ENCODE measurements around the gene OTOP3. TPM values are rescaled to one million over a fixed set of nuclear protein-coding genes. Genes with fewer than 3 reads are reported as not detected.

OTOP3 gene
- total RNA-seq, 1 donor from 2014 or later = not detected

DNA sequence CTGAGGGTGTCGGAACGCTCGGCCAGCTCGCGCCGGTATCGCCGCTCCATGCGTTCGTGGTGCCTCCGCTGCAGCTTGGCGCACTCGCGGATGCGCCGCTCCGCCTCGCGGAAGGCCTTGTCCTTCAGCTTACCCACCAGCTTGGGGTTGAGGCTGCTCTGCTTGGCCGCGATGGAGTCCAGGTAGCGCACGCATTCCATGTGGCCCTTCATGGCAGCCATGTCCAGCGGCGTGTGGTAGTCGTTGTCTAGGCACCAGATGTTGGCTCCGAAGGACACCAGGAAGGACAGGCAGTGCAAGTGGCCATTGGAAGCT, 15.4 kb upstream of the OTOP3 start:
- H3K4me1 Mint-ChIP-seq = no peaks in the 10 kb centered on the region
- no peak overlapping the region for H3K4me3 Mint-ChIP-seq
- no peak for DNase-seq (ENCODE audit: low read depth, low spot score)
- no peaks in the 10 kb centered on the region for H3K36me3 Mint-ChIP-seq (ENCODE audit: low read depth)
- no peak overlapping the region for H3K27ac Mint-ChIP-seq (ENCODE audit: unreplicated experiment)
- TF ChIP-seq, protein P1, sequence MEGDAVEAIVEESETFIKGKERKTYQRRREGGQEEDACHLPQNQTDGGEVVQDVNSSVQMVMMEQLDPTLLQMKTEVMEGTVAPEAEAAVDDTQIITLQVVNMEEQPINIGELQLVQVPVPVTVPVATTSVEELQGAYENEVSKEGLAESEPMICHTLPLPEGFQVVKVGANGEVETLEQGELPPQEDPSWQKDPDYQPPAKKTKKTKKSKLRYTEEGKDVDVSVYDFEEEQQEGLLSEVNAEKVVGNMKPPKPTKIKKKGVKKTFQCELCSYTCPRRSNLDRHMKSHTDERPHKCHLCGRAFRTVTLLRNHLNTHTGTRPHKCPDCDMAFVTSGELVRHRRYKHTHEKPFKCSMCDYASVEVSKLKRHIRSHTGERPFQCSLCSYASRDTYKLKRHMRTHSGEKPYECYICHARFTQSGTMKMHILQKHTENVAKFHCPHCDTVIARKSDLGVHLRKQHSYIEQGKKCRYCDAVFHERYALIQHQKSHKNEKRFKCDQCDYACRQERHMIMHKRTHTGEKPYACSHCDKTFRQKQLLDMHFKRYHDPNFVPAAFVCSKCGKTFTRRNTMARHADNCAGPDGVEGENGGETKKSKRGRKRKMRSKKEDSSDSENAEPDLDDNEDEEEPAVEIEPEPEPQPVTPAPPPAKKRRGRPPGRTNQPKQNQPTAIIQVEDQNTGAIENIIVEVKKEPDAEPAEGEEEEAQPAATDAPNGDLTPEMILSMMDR (conservative IDR thresholded peaks at IDR 0.05) = no peak
- H3K27me3 Mint-ChIP-seq (ENCODE audit: low read depth) = peaks cover 48% of the 10 kb centered on the region
- H3K9me3 Mint-ChIP-seq = no peaks in the 10 kb centered on the region

DNA sequence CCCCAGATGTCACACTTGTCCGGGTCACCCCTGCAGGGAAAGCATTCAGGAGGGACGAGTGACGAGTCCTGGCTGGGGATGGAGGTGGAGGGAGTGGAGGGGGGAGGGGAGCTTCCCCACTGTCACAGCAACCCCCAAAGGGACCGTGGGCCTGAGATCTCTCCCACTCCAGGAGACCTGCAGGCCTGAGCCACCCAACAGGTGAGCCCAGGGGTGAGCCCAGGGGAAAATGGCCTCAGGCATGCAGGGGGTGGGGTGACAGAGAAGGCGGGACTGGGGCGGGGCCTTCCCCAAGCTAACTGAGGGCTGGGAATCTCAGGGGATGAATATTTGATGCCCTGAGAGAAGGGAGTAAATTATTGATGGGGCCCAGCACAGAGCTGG, 15.1 kb upstream of the OTOP3 start:
- no peak overlapping the region for H3K27ac Mint-ChIP-seq (ENCODE audit: unreplicated experiment)
- no peak for DNase-seq (ENCODE audit: low read depth, low spot score)
- H3K4me1 Mint-ChIP-seq = no peaks in the 10 kb centered on the region
- no peaks in the 10 kb centered on the region for H3K9me3 Mint-ChIP-seq
- TF ChIP-seq, protein P1 (conservative IDR thresholded peaks at IDR 0.05) = no peak
- peaks cover 52% of the 10 kb centered on the region for H3K27me3 Mint-ChIP-seq (ENCODE audit: low read depth)
- no peak overlapping the region for H3K4me3 Mint-ChIP-seq
- no peaks in the 10 kb centered on the region for H3K36me3 Mint-ChIP-seq (ENCODE audit: low read depth)

DNA sequence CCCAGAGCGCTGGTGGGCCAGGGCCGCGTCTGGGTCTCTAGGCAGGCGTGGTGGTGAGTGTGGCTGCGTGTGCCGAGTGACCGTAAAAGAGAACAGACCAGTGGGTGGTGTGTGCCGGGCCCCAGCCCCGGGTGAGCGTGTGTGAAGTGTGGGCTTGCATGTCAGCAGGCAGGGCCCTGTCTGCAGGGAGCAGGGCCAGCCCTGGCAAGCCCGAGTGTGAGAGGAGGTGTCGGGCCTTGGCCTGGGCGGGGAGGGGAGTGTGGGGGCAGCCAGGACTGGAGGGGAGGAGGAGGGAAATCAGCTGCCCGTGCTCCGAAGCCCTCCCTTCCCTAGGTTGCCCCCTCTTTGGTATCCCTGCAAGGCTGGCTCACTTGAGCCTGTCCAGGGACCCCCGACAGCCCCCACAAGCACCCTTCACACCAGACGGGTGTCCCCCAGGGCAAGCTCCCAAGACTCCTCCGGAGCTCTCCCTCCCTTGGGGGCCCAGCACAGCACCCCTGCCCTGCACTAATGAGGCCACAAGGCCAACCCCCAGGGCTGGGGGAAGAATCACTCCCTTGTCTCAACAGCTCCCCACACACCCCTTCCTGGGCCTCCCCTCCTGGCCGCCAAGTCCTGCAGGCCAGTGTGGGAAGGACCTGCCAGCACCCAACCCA, 14.5 kb upstream of the OTOP3 start:
- DNase-seq (ENCODE audit: low read depth, low spot score) = no peak
- TF ChIP-seq, protein P1 (conservative IDR thresholded peaks at IDR 0.05) = no peak
- Mint-ChIP-seq H3K27ac (ENCODE audit: unreplicated experiment) (no peak overlapping the region), H3K27me3 (ENCODE audit: low read depth) (peaks cover 57% of the 10 kb centered on the region), H3K4me3 (no peak overlapping the region), H3K36me3 (ENCODE audit: low read depth) (no peaks in the 10 kb centered on the region), H3K4me1 (no peaks in the 10 kb centered on the region), H3K9me3 (no peaks in the 10 kb centered on the region)

DNA sequence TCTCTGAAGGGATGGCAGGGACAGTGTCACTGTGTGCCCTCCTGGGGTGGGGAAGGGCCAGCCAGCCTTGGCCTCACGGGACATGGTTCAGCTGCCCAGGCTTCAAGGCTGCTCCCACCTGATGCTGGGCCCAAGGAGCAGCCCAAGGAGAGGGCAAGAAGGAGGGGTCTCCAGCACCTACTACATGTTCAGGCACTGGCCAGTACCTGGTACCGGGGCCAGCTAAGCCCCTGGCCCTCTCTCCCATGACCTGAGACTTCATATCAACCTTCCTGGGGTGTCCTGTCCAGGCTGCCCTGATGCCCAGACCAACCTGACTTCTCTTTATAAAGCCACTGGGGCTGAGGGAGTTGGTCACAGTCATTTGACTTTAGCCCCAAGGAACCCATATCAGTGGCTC, 13.9 kb upstream of the OTOP3 start:
- Mint-ChIP-seq H3K27me3 (ENCODE audit: low read depth) (peaks cover 63% of the 10 kb centered on the region), H3K4me3 (no peak overlapping the region), H3K4me1 (no peaks in the 10 kb centered on the region), H3K27ac (ENCODE audit: unreplicated experiment) (no peak overlapping the region), H3K9me3 (no peaks in the 10 kb centered on the region), H3K36me3 (ENCODE audit: low read depth) (no peaks in the 10 kb centered on the region)
- TF ChIP-seq, protein P1 (conservative IDR thresholded peaks at IDR 0.05) = no peak
- no peak for DNase-seq (ENCODE audit: low read depth, low spot score)

DNA sequence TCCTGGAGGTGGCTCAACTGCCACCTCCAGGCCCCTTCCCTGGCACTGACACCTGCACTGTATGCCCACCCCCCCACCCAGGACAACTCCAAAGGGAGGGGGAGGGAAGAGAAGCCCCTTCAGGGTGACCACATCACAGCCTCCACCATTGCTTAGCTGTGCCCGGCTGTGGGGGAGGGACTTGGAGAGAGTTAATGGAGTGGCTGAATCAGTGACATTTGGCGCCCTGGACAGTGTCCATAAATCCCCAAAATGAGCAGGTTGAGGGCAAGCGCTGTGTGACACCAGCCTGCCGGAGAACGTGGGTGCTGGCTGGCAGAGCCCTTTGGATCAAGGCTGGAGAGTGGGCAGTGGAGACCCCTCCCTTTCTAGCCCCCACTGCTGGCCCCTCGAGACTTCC, 13.5 kb upstream of the OTOP3 start:
- no peak overlapping the region for H3K27ac Mint-ChIP-seq (ENCODE audit: unreplicated experiment)
- H3K36me3 Mint-ChIP-seq (ENCODE audit: low read depth) = no peaks in the 10 kb centered on the region
- H3K4me1 Mint-ChIP-seq = no peaks in the 10 kb centered on the region
- no peaks in the 10 kb centered on the region for H3K9me3 Mint-ChIP-seq
- TF ChIP-seq, protein P1 (conservative IDR thresholded peaks at IDR 0.05) = no peak
- peaks cover 64% of the 10 kb centered on the region for H3K27me3 Mint-ChIP-seq (ENCODE audit: low read depth)
- DNase-seq (ENCODE audit: low read depth, low spot score) = no peak
- no peak overlapping the region for H3K4me3 Mint-ChIP-seq
